Activated CD4-positive, alpha-beta T cell treated with anti-CD3 and anti-CD28 coated beads, Interleukin-2, amount 50 U/mL, for 48 hours (primary cell): ENCODE data around the gene CELF4.

Experiments
- DNase-seq, 2 experiments: peaks; one replicate each; pipeline ENCODE4 v3.0.0-alpha.2; 2020

CELF4 gene

GRCh38 chr18:37521510-37522465, 43.8 kb downstream of the CELF4 start:
- no peak for DNase-seq

GRCh38 chr18:37520508-37520907, 45.1 kb downstream of the CELF4 start:
- no peak for DNase-seq

- no peak for DNase-seq
These were observed 46.0 kb downstream of the CELF4 start for GRCh38 chr18:37519510-37520135.

- no peak for DNase-seq
These were observed 49.2 kb downstream of the CELF4 start for GRCh38 chr18:37516361-37516853.

- no peak for DNase-seq
These were observed 50.6 kb downstream of the CELF4 start for GRCh38 chr18:37514953-37515352.

GRCh38 chr18:37512400-37512799, 53.2 kb downstream of the CELF4 start:
- no peak for DNase-seq

- DNase-seq: no peak
These were observed 53.8 kb downstream of the CELF4 start for GRCh38 chr18:37511721-37512298.

GRCh38 chr18:37509600-37509999, 56.0 kb downstream of the CELF4 start:
- DNase-seq: no peak

- DNase-seq: no peak
These were observed 57.4 kb downstream of the CELF4 start for GRCh38 chr18:37508207-37508606.

GRCh38 chr18:37507239-37507638, 58.4 kb downstream of the CELF4 start:
- no peak for DNase-seq

GRCh38 chr18:37506001-37506400, 59.6 kb downstream of the CELF4 start:
- DNase-seq: no peak

GRCh38 chr18:37505321-37505720, 60.3 kb downstream of the CELF4 start:
- no peak for DNase-seq

- no peak for DNase-seq
These were observed 63.0 kb downstream of the CELF4 start for GRCh38 chr18:37502601-37503000.

GRCh38 chr18:37502036-37502435, 63.6 kb downstream of the CELF4 start:
- DNase-seq: no peak

- no peak for DNase-seq
These were observed 64.5 kb downstream of the CELF4 start for GRCh38 chr18:37501136-37501535.

GRCh38 chr18:37499913-37500312, 65.7 kb downstream of the CELF4 start:
- no peak for DNase-seq

GRCh38 chr18:37499044-37499443, 66.6 kb downstream of the CELF4 start:
- DNase-seq: no peak

GRCh38 chr18:37497853-37498518, 67.6 kb downstream of the CELF4 start:
- no peak for DNase-seq

- no peak for DNase-seq
These were observed 69.0 kb downstream of the CELF4 start for GRCh38 chr18:37496568-37496967.

GRCh38 chr18:37495354-37495753, 70.2 kb downstream of the CELF4 start:
- no peak for DNase-seq

- DNase-seq: no peak
These were observed 71.2 kb downstream of the CELF4 start for GRCh38 chr18:37494406-37494805.

GRCh38 chr18:37493352-37493935, 72.2 kb downstream of the CELF4 start:
- no peak for DNase-seq

- DNase-seq: no peak
These were observed 72.6 kb downstream of the CELF4 start for GRCh38 chr18:37492952-37493351.
